Panc1 (cell line): ENCODE measurements around the gene SND1. TPM values are rescaled to one million over a fixed set of nuclear protein-coding genes. Genes with fewer than 3 reads are reported as not detected.

ENCODE experiments used
- ATAC-seq: fragments of 200-7000 bp; cut with Tn5 transposase; 2 replicates; pipeline ENCODE4 v1.9.1; 2020; ENCODE audit warnings: mild to moderate bottlenecking, moderate library complexity
- BruUV-seq: library from RNA; stranded (reverse); fragments of 400-500 nt; replicated peaks from 2 replicates; lab custom pipeline; 2021; lab: Mats Ljungman, UMichigan
- CTCF ChIA-PET: fragments of 300-600 bp; sonication (Branson Sonifier 250); formaldehyde crosslinking; loops from one replicate; lab custom pipeline; 2022; ENCODE audit warnings: antibody characterized with exemption; lab: Charles Lee
- POLR2A ChIA-PET: fragments of 300-600 bp; sonication (Branson Sonifier 250); formaldehyde crosslinking; loops from one replicate; lab custom pipeline; 2022; ENCODE audit warnings: antibody characterized with exemption; lab: Charles Lee
- DNase-seq: peaks from one replicate; pipeline ENCODE4 v3.0.0-alpha.2; 2010; ENCODE audit warnings: low read depth, low spot score
- H3K27ac ChIP-seq: 2 replicates; pipeline ENCODE4 v1.5.1; 2011; ENCODE audit warnings: mild to moderate bottlenecking, low read length, inconsistent platforms
- H3K27me3 ChIP-seq: fragments of 200-500 bp; sonication (Bioruptor generic); 2 replicates; pipeline ENCODE4 v1.6.0; 2014; ENCODE audit warnings: low read length, inconsistent platforms; ENCODE audit not compliant: control insufficient read depth, insufficient read depth
- H3K36me3 ChIP-seq: fragments of 200-500 bp; sonication (Bioruptor generic); 2 replicates; pipeline ENCODE4 v1.5.1; 2014; ENCODE audit warnings: inconsistent platforms, mild to moderate bottlenecking, low read length, moderate library complexity; ENCODE audit not compliant: control insufficient read depth, insufficient read depth
- H3K4me1 ChIP-seq: 2 replicates; pipeline ENCODE4 v1.5.1; 2011; ENCODE audit warnings: inconsistent platforms, mild to moderate bottlenecking, low read length, moderate library complexity; ENCODE audit not compliant: control insufficient read depth, insufficient read depth
- H3K4me3 ChIP-seq, 2 experiments: 2 replicates each; pipeline ENCODE4 v1.5.1; 2011 to 2012; ENCODE audit warnings: low read depth in 2 of 2, low read length in 2 of 2, mild to moderate bottlenecking in 2 of 2, inconsistent platforms in 1 of 2, moderate library complexity in 1 of 2
- H3K9me3 ChIP-seq: fragments of 200-500 bp; sonication (Bioruptor generic); 2 replicates; pipeline ENCODE4 v1.5.1; 2014; ENCODE audit warnings: low read depth, mild to moderate bottlenecking, inconsistent platforms, low read length, moderate library complexity; ENCODE audit not compliant: control insufficient read depth, insufficient read depth
- CTCF ChIP-seq: fragments of 450-650 bp; IDR thresholded peaks from 2 replicates; pipeline ENCODE4 v1.5.1; 2017; ENCODE audit warnings: mild to moderate bottlenecking
- POLR2AphosphoS5 ChIP-seq: IDR thresholded peaks from 2 replicates; pipeline ENCODE4 v1.6.1; 2012; ENCODE audit warnings: mild to moderate bottlenecking, low read depth, low read length, moderate library complexity
- SIN3A ChIP-seq: IDR thresholded peaks from 2 replicates; pipeline ENCODE4 v1.6.1; 2012; ENCODE audit warnings: low read depth, mild to moderate bottlenecking, low read length, moderate library complexity, borderline replicate concordance; ENCODE audit not compliant: insufficient read depth
- TCF7L2 ChIP-seq: IDR thresholded peaks from 2 replicates; pipeline ENCODE4 v1.6.1; 2011; ENCODE audit warnings: mild to moderate bottlenecking, low read depth, low read length, inconsistent platforms
- in situ Hi-C: cut with HindIII; loops from 2 replicates; pipeline ENCODE4 v1.10.0; 2016; ENCODE audit warnings: low sequenced_read_pairs, low pct_unique_long_range_greater_than_20kb
- intact Hi-C: fragments of 100-400 bp; cut with micrococcal nuclease; formaldehyde crosslinking; loops from one replicate; pipeline ENCODE4 v1.10.0; 2022; ENCODE audit not compliant: unreplicated experiment
- total RNA-seq: library from RNA; stranded (reverse); gene quantifications from one replicate; pipeline ENCODE4 v1.2.1, GENCODE V29; 2021; ENCODE audit not compliant: unreplicated experiment
- TF ChIP-seq, protein P1 (sequence below), 2 experiments: IDR thresholded peaks; 2 replicates each; pipeline ENCODE4 v1.6.1; 2011 to 2012; ENCODE audit warnings: low read depth in 2 of 2, control low read depth in 1 of 2, low read length in 1 of 2, mild to moderate bottlenecking in 1 of 2, moderate library complexity in 1 of 2; ENCODE audit not compliant: insufficient read depth in 1 of 2

Gene SND1
- total RNA-seq, 1 experiment from 2014 or later: 176 TPM

GRCh38 chr7:127874951-127875608 lies 223.1 kb downstream of the SND1 start:
- in situ Hi-C loops (no loop called here), intact Hi-C loops (no loop called here)
- no peaks in the 10 kb centered on the region for H3K9me3 ChIP-seq
- ATAC-seq (no peak), DNase-seq (no peak)
- H3K4me1 ChIP-seq: no peaks in the 10 kb centered on the region
- ChIA-PET POLR2A (no interaction called here), CTCF (no interaction called here)
- BruUV-seq: no TSS peak
- no peak for TF ChIP-seq CTCF
- TF ChIP-seq TCF7L2: no peak
- TF ChIP-seq, protein P1, sequence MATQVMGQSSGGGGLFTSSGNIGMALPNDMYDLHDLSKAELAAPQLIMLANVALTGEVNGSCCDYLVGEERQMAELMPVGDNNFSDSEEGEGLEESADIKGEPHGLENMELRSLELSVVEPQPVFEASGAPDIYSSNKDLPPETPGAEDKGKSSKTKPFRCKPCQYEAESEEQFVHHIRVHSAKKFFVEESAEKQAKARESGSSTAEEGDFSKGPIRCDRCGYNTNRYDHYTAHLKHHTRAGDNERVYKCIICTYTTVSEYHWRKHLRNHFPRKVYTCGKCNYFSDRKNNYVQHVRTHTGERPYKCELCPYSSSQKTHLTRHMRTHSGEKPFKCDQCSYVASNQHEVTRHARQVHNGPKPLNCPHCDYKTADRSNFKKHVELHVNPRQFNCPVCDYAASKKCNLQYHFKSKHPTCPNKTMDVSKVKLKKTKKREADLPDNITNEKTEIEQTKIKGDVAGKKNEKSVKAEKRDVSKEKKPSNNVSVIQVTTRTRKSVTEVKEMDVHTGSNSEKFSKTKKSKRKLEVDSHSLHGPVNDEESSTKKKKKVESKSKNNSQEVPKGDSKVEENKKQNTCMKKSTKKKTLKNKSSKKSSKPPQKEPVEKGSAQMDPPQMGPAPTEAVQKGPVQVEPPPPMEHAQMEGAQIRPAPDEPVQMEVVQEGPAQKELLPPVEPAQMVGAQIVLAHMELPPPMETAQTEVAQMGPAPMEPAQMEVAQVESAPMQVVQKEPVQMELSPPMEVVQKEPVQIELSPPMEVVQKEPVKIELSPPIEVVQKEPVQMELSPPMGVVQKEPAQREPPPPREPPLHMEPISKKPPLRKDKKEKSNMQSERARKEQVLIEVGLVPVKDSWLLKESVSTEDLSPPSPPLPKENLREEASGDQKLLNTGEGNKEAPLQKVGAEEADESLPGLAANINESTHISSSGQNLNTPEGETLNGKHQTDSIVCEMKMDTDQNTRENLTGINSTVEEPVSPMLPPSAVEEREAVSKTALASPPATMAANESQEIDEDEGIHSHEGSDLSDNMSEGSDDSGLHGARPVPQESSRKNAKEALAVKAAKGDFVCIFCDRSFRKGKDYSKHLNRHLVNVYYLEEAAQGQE (IDR thresholded peaks at IDR 0.05; ENCODE audit: insufficient read depth in 1 of 2, low read depth in 2 of 2, low read length in 1 of 2): no peak
- no peak for TF ChIP-seq POLR2AphosphoS5
- TF ChIP-seq SIN3A: no peak
- H3K4me3 ChIP-seq: no peak overlapping the region
- no peaks in the 10 kb centered on the region for H3K27me3 ChIP-seq
- H3K36me3 ChIP-seq: no peaks in the 10 kb centered on the region
- no peak overlapping the region for H3K27ac ChIP-seq

DNA sequence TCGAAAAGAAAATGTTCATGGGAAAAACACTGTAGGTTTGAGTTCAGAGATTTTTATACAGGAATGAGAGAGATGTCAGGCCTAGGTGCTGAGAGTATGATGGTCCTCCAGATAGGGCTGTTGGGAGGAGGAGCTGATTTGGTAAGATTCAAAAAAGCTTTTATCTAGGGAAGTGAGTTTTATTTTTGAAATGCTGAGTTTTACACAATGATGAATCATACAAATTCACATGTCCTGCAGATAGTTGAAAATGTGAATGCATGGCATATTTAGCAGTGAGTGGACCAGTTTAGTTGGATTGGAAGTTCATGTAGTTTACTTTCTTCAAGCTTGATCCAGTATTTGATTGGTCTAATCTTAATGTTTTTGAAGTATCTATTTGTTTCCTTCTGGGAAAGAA lies 224.4 kb downstream of the SND1 start:
- in situ Hi-C loops: no loop called here
- intact Hi-C loops: no loop called here
- no peaks in the 10 kb centered on the region for H3K27me3 ChIP-seq
- H3K36me3 ChIP-seq: no peaks in the 10 kb centered on the region
- DNase-seq (no peak), ATAC-seq (no peak)
- TF ChIP-seq POLR2AphosphoS5: no peak
- TF ChIP-seq TCF7L2: no peak
- TF ChIP-seq SIN3A: no peak
- no peak for TF ChIP-seq CTCF
- TF ChIP-seq, protein P1 (IDR thresholded peaks at IDR 0.05; ENCODE audit: insufficient read depth in 1 of 2, low read depth in 2 of 2, low read length in 1 of 2): no peak
- no TSS peak for BruUV-seq
- no peak overlapping the region for H3K27ac ChIP-seq
- ChIA-PET CTCF (no interaction called here), POLR2A (no interaction called here)
- no peaks in the 10 kb centered on the region for H3K9me3 ChIP-seq
- H3K4me3 ChIP-seq: no peak overlapping the region
- H3K4me1 ChIP-seq: no peaks in the 10 kb centered on the region
